ENCODE measurements around the gene APPL2.

The APPL2 gene

DNA sequence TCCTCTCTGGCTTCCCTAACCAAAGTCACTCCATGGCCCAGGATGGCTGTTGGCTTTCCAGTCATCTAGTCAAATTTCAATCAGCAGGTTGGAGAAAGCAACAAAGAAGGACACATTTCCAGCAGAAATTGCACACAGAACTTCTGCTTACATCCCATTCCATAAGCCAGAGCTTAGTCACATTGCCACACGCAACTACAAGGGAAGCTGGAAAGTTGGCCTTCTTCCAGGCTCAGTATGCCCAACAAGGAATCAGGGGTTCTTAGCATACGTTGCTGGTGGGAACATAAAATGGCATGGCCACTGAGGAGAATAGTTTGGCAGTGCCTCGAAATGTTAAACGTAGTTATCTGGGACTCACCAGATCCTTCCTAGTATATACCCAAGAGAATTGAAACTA, 9.3 kb upstream of the APPL2 start:
- H3K4me3 ChIP-seq (replicated peaks in 1 of 2; ENCODE audit: low read depth in 2 of 2, low read length in 2 of 2) = no peak overlapping the region
- DNase-seq (ENCODE audit: low read depth in 2 of 2) = peak in 1 of 2 donors; percentile 50
- TF ChIP-seq, protein P1, sequence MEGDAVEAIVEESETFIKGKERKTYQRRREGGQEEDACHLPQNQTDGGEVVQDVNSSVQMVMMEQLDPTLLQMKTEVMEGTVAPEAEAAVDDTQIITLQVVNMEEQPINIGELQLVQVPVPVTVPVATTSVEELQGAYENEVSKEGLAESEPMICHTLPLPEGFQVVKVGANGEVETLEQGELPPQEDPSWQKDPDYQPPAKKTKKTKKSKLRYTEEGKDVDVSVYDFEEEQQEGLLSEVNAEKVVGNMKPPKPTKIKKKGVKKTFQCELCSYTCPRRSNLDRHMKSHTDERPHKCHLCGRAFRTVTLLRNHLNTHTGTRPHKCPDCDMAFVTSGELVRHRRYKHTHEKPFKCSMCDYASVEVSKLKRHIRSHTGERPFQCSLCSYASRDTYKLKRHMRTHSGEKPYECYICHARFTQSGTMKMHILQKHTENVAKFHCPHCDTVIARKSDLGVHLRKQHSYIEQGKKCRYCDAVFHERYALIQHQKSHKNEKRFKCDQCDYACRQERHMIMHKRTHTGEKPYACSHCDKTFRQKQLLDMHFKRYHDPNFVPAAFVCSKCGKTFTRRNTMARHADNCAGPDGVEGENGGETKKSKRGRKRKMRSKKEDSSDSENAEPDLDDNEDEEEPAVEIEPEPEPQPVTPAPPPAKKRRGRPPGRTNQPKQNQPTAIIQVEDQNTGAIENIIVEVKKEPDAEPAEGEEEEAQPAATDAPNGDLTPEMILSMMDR (IDR thresholded peaks at IDR 0.05; ENCODE audit: low read depth, low read length) = no peak

DNA sequence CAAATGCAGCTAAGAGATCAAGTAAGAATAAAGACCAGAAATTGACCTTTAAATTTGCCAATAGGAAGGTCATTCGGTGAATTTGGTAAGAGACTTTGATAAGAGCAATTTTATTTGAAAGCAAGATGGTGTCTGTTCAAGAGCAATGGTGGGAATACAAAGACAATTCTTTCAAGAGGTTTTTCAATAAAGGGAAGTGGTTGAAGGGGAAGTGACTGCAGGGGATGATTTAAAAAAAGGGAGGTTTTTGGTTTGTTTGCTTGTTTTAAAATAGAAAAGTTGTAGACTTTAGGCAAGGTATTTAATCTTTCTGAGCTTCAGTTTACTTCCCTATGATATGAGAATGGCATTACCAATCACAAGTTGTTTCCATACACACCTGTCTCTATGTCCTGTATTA, 4.3 kb upstream of the APPL2 start:
- no peak for DNase-seq (ENCODE audit: low read depth in 2 of 2)
- no peak overlapping the region for H3K4me3 ChIP-seq (replicated peaks in 1 of 2; ENCODE audit: low read depth in 2 of 2, low read length in 2 of 2)
- TF ChIP-seq, protein P1 (IDR thresholded peaks at IDR 0.05; ENCODE audit: low read depth, low read length) = no peak

DNA sequence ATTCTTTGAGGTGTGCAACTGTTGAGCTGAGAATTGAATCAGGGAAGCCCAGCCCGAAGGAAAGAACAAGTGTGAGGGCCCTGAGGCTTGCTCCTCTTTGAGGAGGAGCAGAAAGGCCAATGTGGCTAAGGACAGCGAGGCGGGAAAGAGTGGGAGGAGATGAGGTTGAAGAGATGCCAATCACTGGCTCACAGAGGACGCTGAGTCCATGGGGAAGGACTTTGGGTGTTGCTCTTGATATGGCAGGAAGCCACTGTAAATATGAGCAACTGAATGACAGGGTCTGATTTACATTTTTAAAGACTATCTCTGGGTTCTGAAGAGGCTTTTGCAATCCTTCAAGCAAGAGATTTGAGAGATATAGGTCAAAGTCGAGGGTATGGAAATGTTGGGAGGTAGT, 3.3 kb upstream of the APPL2 start:
- TF ChIP-seq, protein P1 (IDR thresholded peaks at IDR 0.05; ENCODE audit: low read depth, low read length) = no peak
- DNase-seq (ENCODE audit: low read depth in 2 of 2) = no peak
- no peak overlapping the region for H3K4me3 ChIP-seq (replicated peaks in 1 of 2; ENCODE audit: low read depth in 2 of 2, low read length in 2 of 2)

DNA sequence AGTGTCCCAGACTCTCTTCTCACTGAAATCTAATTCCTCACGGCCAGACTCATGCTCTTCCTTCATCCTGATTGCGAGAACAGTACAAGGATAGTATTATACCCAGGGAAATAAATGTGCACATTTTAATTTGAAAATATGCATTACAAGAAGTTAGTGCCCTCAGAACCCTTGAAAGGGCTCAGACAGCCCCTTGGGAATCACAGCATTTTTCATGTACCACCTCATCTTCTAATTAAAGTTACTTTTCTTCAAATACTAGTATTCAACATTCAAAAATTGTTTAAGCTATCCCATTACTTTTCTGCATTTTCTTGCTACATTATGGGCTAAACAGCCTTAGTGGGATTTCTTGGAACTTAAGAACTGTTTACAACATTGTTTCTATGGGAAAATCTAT, 1.7 kb upstream of the APPL2 start:
- H3K4me3 ChIP-seq (replicated peaks in 1 of 2; ENCODE audit: low read depth in 2 of 2, low read length in 2 of 2) = no peak overlapping the region
- TF ChIP-seq, protein P1 (IDR thresholded peaks at IDR 0.05; ENCODE audit: low read depth, low read length) = no peak
- no peak for DNase-seq (ENCODE audit: low read depth in 2 of 2)

DNA sequence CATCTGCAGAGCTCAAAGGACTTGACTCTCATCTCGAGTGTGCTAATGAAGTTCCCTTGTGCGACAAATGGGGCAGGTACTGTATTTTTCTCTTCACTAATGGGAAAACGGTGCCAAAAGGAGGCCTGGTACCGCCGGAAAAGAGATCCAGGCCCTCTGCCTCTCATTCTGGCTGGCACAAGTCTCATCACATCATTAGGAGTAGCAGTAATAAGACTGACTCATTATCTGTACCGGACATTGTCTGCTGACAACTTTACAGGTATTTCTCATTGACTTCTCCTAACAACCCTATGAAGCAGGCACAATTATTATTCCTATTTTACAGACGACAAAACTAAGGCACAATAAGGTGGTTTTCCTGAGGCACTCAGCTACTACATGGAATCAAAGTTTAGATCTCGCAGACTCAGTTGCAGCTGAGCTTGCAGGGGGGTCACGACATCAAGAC, 668 bp downstream of the APPL2 start:
- TF ChIP-seq, protein P1 (IDR thresholded peaks at IDR 0.05; ENCODE audit: low read depth, low read length) = no peak
- H3K4me3 ChIP-seq (replicated peaks in 1 of 2; ENCODE audit: low read depth in 2 of 2, low read length in 2 of 2) = peak overlapping the region; percentile 79 to 81
- peak in 1 of 2 donors; percentile 37 for DNase-seq (ENCODE audit: low read depth in 2 of 2)

DNA sequence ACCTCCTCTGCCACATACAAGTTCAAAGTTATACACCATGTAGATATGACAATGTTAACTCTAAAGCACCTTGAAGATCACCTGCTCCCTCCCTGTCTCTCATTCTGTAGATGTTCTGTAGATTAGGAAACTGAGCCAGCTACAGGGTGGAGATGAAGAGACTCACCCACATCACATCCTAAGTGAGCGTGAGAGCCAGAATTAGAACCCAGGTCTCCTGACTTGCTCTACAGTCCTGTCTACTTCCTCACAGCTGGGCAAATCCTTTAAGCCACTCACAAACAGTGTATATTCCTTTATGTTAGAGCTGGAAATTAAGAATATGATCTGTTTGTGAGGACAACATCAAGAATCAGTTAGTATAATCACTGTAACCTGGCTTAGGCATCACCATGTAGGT, 1.8 kb downstream of the APPL2 start:
- no peak for DNase-seq (ENCODE audit: low read depth in 2 of 2)
- peak overlapping the region in 1 of 2 donors; percentile 81 for H3K4me3 ChIP-seq (replicated peaks in 1 of 2; ENCODE audit: low read depth in 2 of 2, low read length in 2 of 2)
- TF ChIP-seq, protein P1 (IDR thresholded peaks at IDR 0.05; ENCODE audit: low read depth, low read length) = no peak
